Progenitor cell of endocrine pancreas (in vitro differentiated cells): ENCODE data around the gene CHRM2. TPM values are rescaled to one million over a fixed set of nuclear protein-coding genes. Genes with fewer than 3 reads are reported as not detected.

Experiments used
- DNase-seq: peaks from one replicate; pipeline ENCODE4 v3.0.0; 2021; ENCODE audit warnings: low spot score; ENCODE audit not compliant: unreplicated experiment
- H3K27ac Mint-ChIP-seq: 2 replicates; pipeline ENCODE4 v1.8.0; 2021; ENCODE audit warnings: mild to moderate bottlenecking, moderate library complexity, mixed read lengths
- H3K27me3 Mint-ChIP-seq: 2 replicates; pipeline ENCODE4 v1.8.0; 2021; ENCODE audit warnings: mixed read lengths
- H3K36me3 Mint-ChIP-seq: 2 replicates; pipeline ENCODE4 v1.8.0; 2022; ENCODE audit warnings: mixed read lengths; ENCODE audit not compliant: insufficient read depth
- H3K4me1 Mint-ChIP-seq: 2 replicates; pipeline ENCODE4 v1.8.0; 2021; ENCODE audit warnings: low read depth, mixed read lengths
- H3K4me3 Mint-ChIP-seq: 2 replicates; pipeline ENCODE4 v1.8.0; 2021; ENCODE audit warnings: low read depth, mild to moderate bottlenecking, moderate library complexity, mixed read lengths
- H3K9me3 Mint-ChIP-seq: 2 replicates; pipeline ENCODE4 v1.8.0; 2021; ENCODE audit warnings: low read depth, mixed read lengths
- CTCF ChIP-seq: fragments of 200-600 bp; sonication (generic); IDR thresholded peaks from one replicate; pipeline ENCODE4 v1.5.0; 2021; ENCODE audit warnings: antibody characterized with exemption, mild to moderate bottlenecking; ENCODE audit not compliant: unreplicated experiment
- total RNA-seq: library from RNA; stranded (reverse); gene quantifications from 2 replicates; pipeline ENCODE4 v1.2.1, GENCODE V29; 2021

CHRM2 gene
- total RNA-seq, 1 donor from 2014 or later: not detected

- Mint-ChIP-seq H3K27ac (no peak overlapping the region), H3K36me3 (no peaks in the 10 kb centered on the region), H3K9me3 (no peaks in the 10 kb centered on the region), H3K4me1 (no peaks in the 10 kb centered on the region), H3K27me3 (peaks cover 4% of the 10 kb centered on the region), H3K4me3 (no peak overlapping the region)
- no peak for TF ChIP-seq CTCF
- no peak for DNase-seq
Measured at GRCh38 chr7:136883046-136883445, 14.6 kb downstream of the CHRM2 start.

GRCh38 chr7:136884492-136884891 is 16.0 kb downstream of the CHRM2 start:
- H3K27ac Mint-ChIP-seq: no peak overlapping the region
- no peaks in the 10 kb centered on the region for H3K9me3 Mint-ChIP-seq
- H3K4me1 Mint-ChIP-seq: no peaks in the 10 kb centered on the region
- no peaks in the 10 kb centered on the region for H3K36me3 Mint-ChIP-seq
- H3K27me3 Mint-ChIP-seq: peaks cover 4% of the 10 kb centered on the region
- DNase-seq: no peak
- no peak overlapping the region for H3K4me3 Mint-ChIP-seq
- no peak for TF ChIP-seq CTCF

DNA sequence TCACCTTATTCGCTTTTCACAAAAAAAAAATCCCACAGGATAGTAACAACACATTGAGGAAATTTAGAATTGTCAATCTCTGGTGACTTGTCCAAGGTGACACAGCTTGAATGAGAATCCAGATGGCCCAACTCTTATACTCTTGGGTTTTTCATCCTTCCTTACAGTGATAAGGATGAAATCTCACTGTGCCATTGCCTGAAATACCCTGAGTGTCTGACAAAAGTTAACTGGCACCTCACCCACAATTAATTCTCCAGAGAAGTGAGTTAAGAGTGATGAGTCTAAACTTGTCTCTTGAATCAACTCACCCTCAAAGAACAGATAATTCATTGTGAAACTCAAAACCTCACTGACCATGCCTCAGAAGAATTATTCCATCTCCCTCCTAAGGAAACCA is 18.9 kb downstream of the CHRM2 start:
- no peak overlapping the region for H3K4me3 Mint-ChIP-seq
- no peak overlapping the region for H3K27ac Mint-ChIP-seq
- H3K4me1 Mint-ChIP-seq: no peaks in the 10 kb centered on the region
- H3K27me3 Mint-ChIP-seq: peaks cover 4% of the 10 kb centered on the region
- no peak for DNase-seq
- no peaks in the 10 kb centered on the region for H3K9me3 Mint-ChIP-seq
- H3K36me3 Mint-ChIP-seq: no peaks in the 10 kb centered on the region
- TF ChIP-seq CTCF: no peak

GRCh38 chr7:136890399-136890798 is 21.9 kb downstream of the CHRM2 start:
- Mint-ChIP-seq H3K4me1 (no peaks in the 10 kb centered on the region), H3K27ac (no peak overlapping the region), H3K36me3 (no peaks in the 10 kb centered on the region), H3K27me3 (no peaks in the 10 kb centered on the region), H3K4me3 (no peak overlapping the region), H3K9me3 (no peaks in the 10 kb centered on the region)
- no peak for TF ChIP-seq CTCF
- DNase-seq: no peak

- H3K4me3 Mint-ChIP-seq: no peak overlapping the region
- no peaks in the 10 kb centered on the region for H3K9me3 Mint-ChIP-seq
- no peak for DNase-seq
- no peak for TF ChIP-seq CTCF
- H3K4me1 Mint-ChIP-seq: no peaks in the 10 kb centered on the region
- H3K36me3 Mint-ChIP-seq: no peaks in the 10 kb centered on the region
- H3K27me3 Mint-ChIP-seq: peaks cover 5% of the 10 kb centered on the region
- no peak overlapping the region for H3K27ac Mint-ChIP-seq
Measured at GRCh38 chr7:136891850-136892249, 23.4 kb downstream of the CHRM2 start.

DNA sequence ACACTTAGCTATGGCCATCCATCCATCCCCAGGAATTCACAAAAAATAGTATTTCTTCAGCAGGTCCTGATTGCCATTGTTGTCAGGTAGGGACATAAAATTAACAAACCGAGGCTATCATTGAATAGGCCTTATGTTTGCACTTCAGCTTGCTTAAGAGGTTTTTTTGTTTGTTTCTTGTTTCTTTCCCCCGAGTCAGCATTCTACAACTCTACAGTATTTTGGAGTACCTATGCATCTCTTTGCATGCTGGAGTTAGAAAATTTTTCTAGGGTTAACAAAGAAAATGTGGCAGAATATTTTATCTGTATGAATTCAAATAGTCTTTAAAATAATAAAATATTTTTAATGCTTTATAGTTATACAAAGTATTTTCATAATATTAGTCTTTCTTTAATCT is 26.3 kb downstream of the CHRM2 start:
- Mint-ChIP-seq H3K27ac (no peak overlapping the region), H3K36me3 (no peaks in the 10 kb centered on the region), H3K4me3 (no peak overlapping the region), H3K27me3 (peaks cover 6% of the 10 kb centered on the region), H3K4me1 (peaks cover 8% of the 10 kb centered on the region), H3K9me3 (no peaks in the 10 kb centered on the region)
- no peak for DNase-seq
- no peak for TF ChIP-seq CTCF
